Measurements from ENCODE around the gene SCUBE1. TPM values are rescaled to one million over a fixed set of nuclear protein-coding genes. Genes with fewer than 3 reads are reported as not detected.

The SCUBE1 gene
- total and polyA plus RNA-seq, 2 of the 4 experiments (the other 2 are of a cell fraction): not detected

GRCh38 chr22:43296276-43296902, 46.8 kb downstream of the SCUBE1 start:
- CTCF ChIA-PET: no interaction called here
- Histone ChIP-seq H3K79me1 (ENCODE audit: low read depth in 1 of 2, low read length in 2 of 2) (no peaks in the 10 kb centered on the region), H4K91ac (ENCODE audit: insufficient read depth, low read depth, low read length) (no peak overlapping the region), H3K4me2 (ENCODE audit: low read depth, low read length) (no peak overlapping the region), H3K27me3 (ENCODE audit: control insufficient read depth, insufficient read depth, low read length) (peaks cover 7% of the 10 kb centered on the region; the same call in 1 of the 2 replicates), H2AK9ac (replicated peaks; ENCODE audit: low read depth, low read length, poor library complexity) (peak overlapping the region; percentile 42), H3K4me3 (ENCODE audit: insufficient read depth, low read depth, low read length) (no peak overlapping the region), H4K5ac (ENCODE audit: low read depth, low read length) (no peak overlapping the region), H3K4ac (ENCODE audit: low read depth, low read length) (no peak overlapping the region), H3K9me3 (ENCODE audit: control insufficient read depth, insufficient read depth, low read length) (no peaks in the 10 kb centered on the region), H4K8ac (ENCODE audit: low read depth in 2 of 2, low read length in 2 of 2) (no peak overlapping the region), H3K14ac (replicated peaks; ENCODE audit: low read depth, low read length) (no peak overlapping the region), H2BK120ac (ENCODE audit: low read depth, low read length) (no peak overlapping the region), H3K56ac (ENCODE audit: extremely low read depth, insufficient read depth, low read length) (no peak overlapping the region), H3K9ac (ENCODE audit: low read depth, low read length) (no peak overlapping the region), H3K18ac (ENCODE audit: low read depth, low read length) (no peak overlapping the region), H2AK5ac (ENCODE audit: low read depth, low read length) (no peak overlapping the region), H4K20me1 (ENCODE audit: insufficient read depth, low read length) (no peaks in the 10 kb centered on the region), H3K23ac (ENCODE audit: low read depth, low read length) (no peak overlapping the region), H2BK20ac (ENCODE audit: low read depth, low read length) (no peak overlapping the region), H3K27ac (ENCODE audit: insufficient read depth, low read length) (no peak overlapping the region), H3K36me3 (ENCODE audit: control insufficient read depth, insufficient read depth, low read length) (no peaks in the 10 kb centered on the region), H3K4me1 (ENCODE audit: control insufficient read depth, insufficient read depth, low read length) (peaks cover 11% of the 10 kb centered on the region; the same call in 1 of the 2 replicates), H3K9me1 (ENCODE audit: insufficient read depth, low read length) (peaks cover 6% of the 10 kb centered on the region), H2AFZ (replicated peaks; ENCODE audit: low read length, poor library complexity) (no peak overlapping the region), H2BK15ac (ENCODE audit: low read depth, low read length) (no peak overlapping the region), H2BK5ac (ENCODE audit: low read depth, low read length, poor library complexity, severe bottlenecking) (no peak overlapping the region)
- in situ Hi-C loops (cut with MboI; ENCODE audit: low sequenced_read_pairs) (no loop called here), intact Hi-C loops (cut with micrococcal nuclease) (no loop called here), dilution Hi-C loops (cut with HindIII; ENCODE audit: low sequenced_read_pairs, unreplicated experiment) (no loop called here)
- ATAC-seq (ENCODE audit: low read depth) (no peak), DNase-seq (no peak)
- WGBS, 2 experiments (ENCODE audit: extremely low coverage in 2 of 2, insufficient read length in 1 of 2): 47% methylated on average over 5 of the region's 16 CpGs; no CpG with 5 or more reads in 1 of the 2 experiments
- no peak for TF ChIP-seq RFX5 (IDR thresholded peaks at IDR 0.05; ENCODE audit: low read depth, low read length)
- TF ChIP-seq NFE2L2 (IDR thresholded peaks at IDR 0.05; ENCODE audit: low read depth, low read length): no peak
- no peak for TF ChIP-seq RAD21 (IDR thresholded peaks at IDR 0.05; ENCODE audit: low read length)
- TF ChIP-seq MAZ (IDR thresholded peaks at IDR 0.05; ENCODE audit: borderline replicate concordance, low read depth, low read length): no peak
- no peak for TF ChIP-seq MXI1 (IDR thresholded peaks at IDR 0.05; ENCODE audit: borderline replicate concordance, low read depth, low read length)
- no peak for TF ChIP-seq CTCF (conservative IDR thresholded peaks at IDR 0.05; ENCODE audit: low read depth, low read length)
- BruUV-seq (replicated peaks): no TSS peak
- POLR2A ChIA-PET (ENCODE audit: unreplicated experiment): no interaction called here

Data from IMR-90 (cell line).